Left ventricle myocardium superior (tissue), 1 donor: ENCODE results near the gene NSF. TPM values are rescaled to one million over a fixed set of nuclear protein-coding genes. Genes with fewer than 3 reads are reported as not detected.
"Not testable (repeated sequence)": the region's sequence is repeated elsewhere in the genome, so short reads cannot be mapped to it uniquely, and the experiment has no call there.

Source experiments
- ATAC-seq: fragments of 200-7000 bp; cut with Tn5 transposase; one replicate; pipeline ENCODE4 v1.9.1; 2020; ENCODE audit warnings: mild to moderate bottlenecking, moderate library complexity
- DNase-seq: peaks from one replicate; pipeline ENCODE4 v3.0.0-alpha.2; 2020
- intact Hi-C: fragments of 100-400 bp; cut with micrococcal nuclease; formaldehyde crosslinking; loops from one replicate; pipeline ENCODE4 v1.11.0; 2022
- total RNA-seq: library from RNA; stranded (reverse); fragmentation: NEBNext Ultra II Directional; extraction: Animal tissue kit (Norgen Biotek cat#: 25700); gene quantifications from one replicate; pipeline ENCODE4 v1.2.1, GENCODE V29; 2021
- donor health status: DM: no; HTN: yes; CAD: no; lungs with severe emphysema.

The NSF gene
- total RNA-seq, 1 donor from 2014 or later, result 27.5 TPM

GRCh38 chr17:46768896-46769295 lies 178.4 kb downstream of the NSF start:
- intact Hi-C loops, DNase-seq, ATAC-seq: not testable (repeated sequence)

- no peak for ATAC-seq
- intact Hi-C loops, result no loop called here
- DNase-seq, result no peak
These were observed 179.3 kb downstream of the NSF start for GRCh38 chr17:46769531-46770438.

GRCh38 chr17:46770439-46770817 lies 180.0 kb downstream of the NSF start:
- no peak for ATAC-seq
- intact Hi-C loops, result no loop called here
- no peak for DNase-seq

GRCh38 chr17:46770818-46771560 lies 180.5 kb downstream of the NSF start:
- intact Hi-C loops, result no loop called here
- ATAC-seq, result peak; percentile 74
- peak; percentile 62 for DNase-seq

- DNase-seq (peak; percentile 55), ATAC-seq (peak; percentile 54)
- intact Hi-C loops, result no loop called here
These were observed 181.3 kb downstream of the NSF start for GRCh38 chr17:46771561-46772474.

- no peak for DNase-seq
- no peak for ATAC-seq
- intact Hi-C loops, result no loop called here
These were observed 182.2 kb downstream of the NSF start for GRCh38 chr17:46772475-46773220.

GRCh38 chr17:46773221-46773605 lies 182.7 kb downstream of the NSF start:
- no peak for DNase-seq
- ATAC-seq, result no peak
- intact Hi-C loops, result no loop called here

GRCh38 chr17:46773676-46774075 lies 183.2 kb downstream of the NSF start:
- DNase-seq (no peak), ATAC-seq (no peak)
- intact Hi-C loops, result no loop called here

- intact Hi-C loops, result no loop called here
- DNase-seq, result no peak
- ATAC-seq, result no peak
These were observed 183.8 kb downstream of the NSF start for GRCh38 chr17:46774108-46774737.

- intact Hi-C loops, result no loop called here
- no peak for ATAC-seq
- DNase-seq, result no peak
These were observed 186.0 kb downstream of the NSF start for GRCh38 chr17:46776298-46777005.

GRCh38 chr17:46777943-46778915 lies 187.8 kb downstream of the NSF start:
- DNase-seq, result no peak
- no peak for ATAC-seq
- intact Hi-C loops, result no loop called here

- intact Hi-C loops, result no loop called here
- ATAC-seq, result no peak
- DNase-seq, result no peak
These were observed 189.5 kb downstream of the NSF start for GRCh38 chr17:46780003-46780373.

GRCh38 chr17:46782250-46782953 lies 191.9 kb downstream of the NSF start:
- DNase-seq, result no peak
- intact Hi-C loops, result no loop called here
- ATAC-seq, result peak; percentile 50

- DNase-seq, result no peak
- no peak for ATAC-seq
- intact Hi-C loops, result no loop called here
These were observed 192.6 kb downstream of the NSF start for GRCh38 chr17:46783031-46783593.

- intact Hi-C loops, result no loop called here
- DNase-seq (no peak), ATAC-seq (no peak)
These were observed 195.2 kb downstream of the NSF start for GRCh38 chr17:46785696-46786095.

- ATAC-seq (no peak), DNase-seq (no peak)
- intact Hi-C loops, result no loop called here
These were observed 197.0 kb downstream of the NSF start for GRCh38 chr17:46787478-46787877.
